DLD1 (cell line): ENCODE data around the gene TSPAN32.

Source experiments
- in situ Hi-C: cut with HindIII; loops from 2 replicates; pipeline ENCODE4 v1.10.0; 2017; ENCODE audit warnings: low sequenced_read_pairs

Gene TSPAN32

GRCh38 chr11:2266586-2267305 is 35.1 kb upstream of the TSPAN32 start:
- in situ Hi-C loops: no loop called here

- in situ Hi-C loops: no loop called here
Observed at GRCh38 chr11:2267306-2267850, 34.4 kb upstream of the TSPAN32 start.

DNA sequence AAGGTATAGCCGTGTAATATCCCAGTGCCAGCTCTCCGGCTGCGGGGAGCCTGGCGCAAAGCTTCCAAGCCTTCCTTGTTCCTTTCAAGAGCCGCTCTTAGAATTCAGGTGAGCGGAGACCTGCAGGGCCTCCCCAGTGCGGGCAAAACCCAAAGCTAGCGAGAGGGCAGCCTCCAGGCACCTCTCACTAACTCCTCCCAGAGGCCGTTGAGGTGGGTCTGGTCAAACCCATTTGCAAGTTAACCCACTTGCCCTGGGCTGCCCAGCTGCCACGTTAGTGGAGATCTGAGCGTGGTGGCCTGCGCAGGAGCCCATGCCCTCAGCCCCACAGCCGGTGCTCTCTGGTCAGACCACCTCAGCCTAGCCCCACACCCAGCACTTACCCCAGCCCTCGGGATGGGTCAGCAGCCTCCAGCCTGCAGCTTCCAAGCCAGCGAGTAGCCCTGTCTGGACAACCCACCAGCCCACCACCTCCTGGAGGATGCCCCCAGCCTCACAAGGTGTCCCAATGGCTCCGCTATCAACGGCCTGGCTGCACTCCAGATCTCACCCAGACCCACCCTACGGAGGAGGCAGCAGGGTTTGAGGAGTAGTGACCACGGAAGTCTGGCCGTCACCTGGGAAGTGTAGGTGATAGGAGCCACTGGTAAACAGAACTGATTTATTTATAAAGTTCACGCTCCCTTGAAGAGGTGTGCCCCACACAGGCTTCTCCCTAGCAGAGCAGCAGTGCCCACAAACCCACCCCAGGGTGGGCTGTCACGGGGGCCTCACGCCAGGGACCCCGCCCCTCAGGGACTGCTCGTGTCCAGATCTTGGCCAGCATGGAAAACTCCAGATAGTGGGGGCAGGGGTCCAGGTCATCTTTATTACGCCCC is 33.7 kb upstream of the TSPAN32 start:
- in situ Hi-C loops: no loop called here

DNA sequence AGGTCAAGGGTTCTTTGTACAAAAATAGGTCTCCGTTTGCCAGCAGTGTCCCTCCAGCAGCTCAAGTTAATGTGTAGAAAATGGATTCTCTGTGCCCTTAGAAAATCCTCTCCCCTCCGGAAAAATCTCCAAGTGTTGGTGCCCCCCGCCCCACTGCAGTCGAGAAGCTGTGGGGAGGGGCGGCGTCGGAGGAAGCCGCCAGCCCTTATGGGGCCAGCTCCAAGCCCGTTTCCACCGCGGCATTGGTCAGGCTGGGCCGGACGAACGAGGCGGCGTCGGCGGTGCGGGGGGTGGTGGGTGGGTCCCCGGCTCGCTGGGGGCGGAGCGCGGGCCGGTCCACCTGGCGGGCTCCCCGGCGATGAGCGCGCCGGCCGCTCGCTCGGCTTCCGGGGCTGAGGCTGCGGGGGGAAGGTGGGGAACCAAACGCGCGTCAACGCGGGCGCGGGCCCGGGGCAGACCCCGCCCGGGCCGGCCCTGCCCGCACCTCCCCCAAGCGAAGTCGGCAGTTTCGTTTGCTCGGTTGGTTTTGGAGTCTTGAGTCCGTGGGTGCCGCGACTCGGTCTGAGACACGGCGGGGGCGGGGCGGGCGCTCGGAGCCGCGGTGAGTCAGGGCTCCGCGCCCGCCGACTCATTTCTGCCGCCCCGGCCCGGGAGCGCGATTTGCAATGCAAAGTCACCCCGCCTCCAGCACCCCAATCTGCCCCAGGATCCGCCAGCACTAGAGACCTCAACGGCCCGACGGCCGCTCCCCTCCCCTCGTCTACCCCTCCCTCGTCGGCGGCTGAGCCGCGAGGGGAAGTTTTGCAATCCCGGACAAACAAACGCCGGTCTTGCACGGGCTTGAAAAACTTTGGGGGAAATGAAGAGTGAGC is 32.8 kb upstream of the TSPAN32 start:
- in situ Hi-C loops: no loop called here

DNA sequence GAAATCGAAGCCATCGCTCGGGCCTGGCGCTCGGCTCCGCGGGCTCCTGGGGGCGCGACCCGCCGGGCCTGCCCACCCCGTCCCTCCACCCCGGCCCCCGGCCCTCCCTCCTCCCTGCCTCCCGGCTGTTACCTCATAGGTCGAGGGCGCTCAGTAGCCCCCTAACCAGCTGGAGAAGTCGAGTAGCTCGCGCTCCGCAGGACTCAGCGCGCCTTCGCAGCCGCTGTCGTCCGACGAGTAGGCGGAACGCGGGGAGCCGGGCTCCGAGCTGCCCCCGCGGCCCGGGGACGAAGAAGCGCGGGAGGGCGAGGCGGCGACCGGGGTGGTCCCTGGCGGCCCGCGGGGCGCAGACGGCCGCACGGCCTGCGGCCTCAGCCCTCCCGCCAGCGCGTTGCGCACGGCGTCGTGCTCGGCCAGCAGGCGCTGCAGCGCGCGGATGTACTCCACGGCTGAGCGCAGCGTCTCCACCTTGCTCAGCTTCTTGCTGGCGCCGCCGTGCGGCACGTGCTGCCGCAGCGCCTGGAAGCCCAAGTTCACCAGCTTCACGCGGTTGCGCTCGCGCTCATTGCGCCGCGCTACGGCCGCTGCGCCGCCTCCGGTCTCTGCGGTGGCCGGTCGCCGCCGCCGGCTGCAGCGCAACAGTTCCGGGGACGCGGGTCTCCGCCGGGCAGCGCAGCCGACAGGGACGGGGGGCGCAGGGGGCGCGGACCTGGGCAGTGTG is 32.1 kb upstream of the TSPAN32 start:
- in situ Hi-C loops: no loop called here

DNA sequence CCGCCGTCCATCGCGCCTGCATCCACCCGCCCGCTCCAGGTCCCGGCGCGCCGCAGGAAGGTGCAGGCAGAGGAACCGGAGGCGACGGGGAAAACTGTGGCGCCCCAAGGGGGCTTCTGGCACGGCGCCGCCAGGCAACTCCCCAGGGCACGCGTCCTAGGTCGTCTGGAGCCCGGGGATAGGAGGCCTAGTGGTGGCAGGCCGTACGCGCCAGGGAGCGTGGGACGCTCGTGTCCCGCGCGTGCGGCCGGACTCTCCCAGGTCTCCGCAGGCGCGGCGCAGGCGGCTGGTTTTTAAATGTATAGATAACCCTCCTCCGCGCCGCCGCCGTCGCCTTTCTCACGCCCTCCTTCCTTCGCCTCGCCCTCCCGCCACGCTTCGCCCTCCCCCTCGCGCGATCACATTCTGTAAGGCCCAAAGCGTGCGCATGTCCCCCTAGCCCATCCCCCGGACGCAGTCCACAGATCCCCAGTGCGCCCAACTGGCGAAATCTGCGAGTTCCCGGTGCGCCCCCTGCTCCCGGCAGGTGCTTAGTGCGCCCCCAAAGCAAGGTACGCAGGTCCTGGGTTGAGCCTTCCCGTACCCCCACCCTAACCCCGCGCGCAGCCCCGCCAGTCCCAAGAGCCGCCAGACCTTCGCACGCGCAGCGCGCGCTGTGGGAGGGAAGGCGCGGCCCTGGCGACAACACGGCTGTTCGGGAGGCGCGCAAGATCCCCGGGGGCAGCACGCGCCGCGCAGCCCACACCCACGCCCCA is 31.3 kb upstream of the TSPAN32 start, which contains the start of gene ASCL2:
TSS of gene ASCL2 (minus strand) at position 267 of the 755 bp plus-strand sequence. CDS start at position 11, 256 bp downstream.
- in situ Hi-C loops: no loop called here

DNA sequence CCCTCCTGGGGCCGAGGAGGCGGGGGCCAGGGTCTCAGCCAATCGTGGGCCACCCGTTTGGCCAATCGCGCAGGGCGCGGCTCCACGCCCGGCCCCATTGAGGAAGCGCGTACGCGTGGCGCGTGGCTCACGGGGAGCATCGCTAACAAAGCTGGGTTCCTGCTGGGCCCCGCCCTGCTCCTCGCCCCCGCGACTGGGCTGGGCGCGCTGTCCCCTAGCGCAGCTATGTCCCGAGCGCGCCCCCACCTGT is 30.8 kb upstream of the TSPAN32 start:
- in situ Hi-C loops: no loop called here

- in situ Hi-C loops: no loop called here
Observed at GRCh38 chr11:2271327-2272227, 30.2 kb upstream of the TSPAN32 start.

GRCh38 chr11:2272228-2272945 is 29.4 kb upstream of the TSPAN32 start:
- in situ Hi-C loops: no loop called here

- in situ Hi-C loops: no loop called here
Observed at GRCh38 chr11:2272946-2273280, 28.9 kb upstream of the TSPAN32 start.

GRCh38 chr11:2273311-2273710 is 28.5 kb upstream of the TSPAN32 start:
- in situ Hi-C loops: no loop called here

- in situ Hi-C loops: no loop called here
Observed at GRCh38 chr11:2273771-2274170, 28.0 kb upstream of the TSPAN32 start.

- in situ Hi-C loops: no loop called here
Observed at GRCh38 chr11:2275334-2276279, 26.2 kb upstream of the TSPAN32 start.

GRCh38 chr11:2276280-2277007 is 25.4 kb upstream of the TSPAN32 start:
- in situ Hi-C loops: no loop called here

DNA sequence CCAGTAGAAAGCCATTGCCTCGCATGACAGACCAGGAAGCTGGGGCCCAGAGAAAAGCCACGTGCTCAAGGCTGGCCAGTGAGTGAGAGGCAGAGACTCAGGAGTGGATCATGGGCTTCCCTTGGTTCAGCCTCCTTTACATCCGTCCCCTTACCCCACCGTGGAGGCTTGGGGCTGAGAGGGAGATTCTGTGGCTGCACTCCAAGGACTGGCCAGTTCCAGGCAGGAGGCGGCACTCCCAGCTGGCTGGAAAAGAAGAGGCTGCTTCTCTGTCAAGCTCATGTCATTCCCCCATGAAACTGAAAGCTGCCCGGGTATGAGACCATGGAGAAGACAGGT is 24.8 kb upstream of the TSPAN32 start:
- in situ Hi-C loops: no loop called here

DNA sequence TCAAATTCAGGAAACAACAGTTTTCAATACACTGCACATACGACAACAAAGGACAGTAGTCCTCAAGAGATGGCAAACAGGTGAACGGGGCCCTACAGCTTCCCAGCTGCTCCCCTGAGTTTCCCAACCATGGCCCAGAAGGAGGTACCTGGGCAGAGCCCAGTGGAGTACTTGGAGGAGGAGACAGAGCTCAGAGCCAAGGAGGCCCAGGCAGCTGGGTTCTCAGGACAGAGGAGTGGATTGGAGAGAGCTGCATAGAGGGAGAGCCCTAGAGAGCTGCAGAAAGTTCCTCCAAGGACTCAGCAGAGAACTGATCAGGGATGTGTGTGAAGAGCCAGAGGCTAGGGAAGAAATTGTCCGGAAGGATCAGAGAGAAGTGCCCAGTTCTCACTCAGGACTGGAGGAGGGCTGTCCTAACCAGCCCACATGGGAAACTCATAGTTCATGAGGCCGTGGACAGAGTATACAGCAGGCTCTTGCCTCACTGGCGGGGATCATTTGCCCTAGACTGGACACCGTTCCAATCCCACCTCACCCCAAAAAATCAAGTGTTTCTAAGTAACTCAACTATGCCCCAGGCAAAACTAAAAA is 23.8 kb upstream of the TSPAN32 start:
- in situ Hi-C loops: no loop called here
